Thyroid gland (tissue), 4 donors: ENCODE data around the gene TNNI2.
"Not testable (repeated sequence)": the region's sequence is repeated elsewhere in the genome, so short reads cannot be mapped to it uniquely, and the experiment has no call there.

Experiments
- POLR2A ChIP-seq, 2 donors: fragments of 450-650 bp; IDR thresholded peaks; one replicate each; pipeline ENCODE4 v1.6.1; 2017; ENCODE audit warnings: antibody characterized with exemption in 2 of 2, mild to moderate bottlenecking in 2 of 2, moderate library complexity in 1 of 2
- TF ChIP-seq, protein P1 (sequence below), 6 experiments: fragments of 200-600 bp in 3 of 6; fragments of 450-650 bp in 3 of 6; sonication (generic) in 3 of 6; IDR thresholded peaks; one replicate each; pipeline ENCODE4 v1.5.1; 2016 to 2019; ENCODE audit warnings: antibody characterized with exemption in 6 of 6, mild to moderate bottlenecking in 2 of 6, inconsistent platforms in 1 of 6, moderate library complexity in 1 of 6

DNA sequence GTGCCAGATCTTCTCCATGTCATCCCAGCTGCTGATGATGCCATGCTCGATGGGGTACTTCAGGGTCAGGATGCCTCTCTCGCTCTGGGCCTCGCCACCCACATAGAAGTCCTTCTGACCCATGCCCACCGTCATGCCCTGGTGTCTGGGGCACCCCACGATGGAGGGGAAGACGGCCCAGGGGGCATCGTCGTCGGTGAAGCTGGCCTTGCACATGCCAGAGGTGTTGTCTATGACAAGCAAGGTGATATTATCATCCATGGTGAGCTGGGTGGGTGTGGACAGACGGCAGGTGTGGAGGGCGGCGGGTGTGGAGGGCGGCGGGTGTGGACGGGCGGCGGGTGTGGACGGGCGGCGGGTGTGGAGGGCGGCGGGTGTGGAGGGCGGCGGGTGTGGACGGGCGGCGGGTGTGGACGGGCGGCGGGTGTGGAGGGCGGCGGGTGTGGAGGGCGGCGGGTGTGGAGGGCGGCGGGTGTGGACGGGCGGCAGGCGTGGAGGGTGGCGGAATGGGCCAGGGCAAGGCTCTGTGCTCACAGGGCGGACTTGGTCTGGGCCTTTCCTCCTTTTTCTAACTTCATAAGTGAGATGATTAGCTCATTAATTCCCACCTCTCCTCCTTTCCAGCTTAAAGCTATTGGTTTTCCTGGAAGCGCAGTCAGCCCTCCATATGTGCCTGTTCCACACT is 34.8 kb upstream of the TNNI2 start:
- TF ChIP-seq, protein P1, sequence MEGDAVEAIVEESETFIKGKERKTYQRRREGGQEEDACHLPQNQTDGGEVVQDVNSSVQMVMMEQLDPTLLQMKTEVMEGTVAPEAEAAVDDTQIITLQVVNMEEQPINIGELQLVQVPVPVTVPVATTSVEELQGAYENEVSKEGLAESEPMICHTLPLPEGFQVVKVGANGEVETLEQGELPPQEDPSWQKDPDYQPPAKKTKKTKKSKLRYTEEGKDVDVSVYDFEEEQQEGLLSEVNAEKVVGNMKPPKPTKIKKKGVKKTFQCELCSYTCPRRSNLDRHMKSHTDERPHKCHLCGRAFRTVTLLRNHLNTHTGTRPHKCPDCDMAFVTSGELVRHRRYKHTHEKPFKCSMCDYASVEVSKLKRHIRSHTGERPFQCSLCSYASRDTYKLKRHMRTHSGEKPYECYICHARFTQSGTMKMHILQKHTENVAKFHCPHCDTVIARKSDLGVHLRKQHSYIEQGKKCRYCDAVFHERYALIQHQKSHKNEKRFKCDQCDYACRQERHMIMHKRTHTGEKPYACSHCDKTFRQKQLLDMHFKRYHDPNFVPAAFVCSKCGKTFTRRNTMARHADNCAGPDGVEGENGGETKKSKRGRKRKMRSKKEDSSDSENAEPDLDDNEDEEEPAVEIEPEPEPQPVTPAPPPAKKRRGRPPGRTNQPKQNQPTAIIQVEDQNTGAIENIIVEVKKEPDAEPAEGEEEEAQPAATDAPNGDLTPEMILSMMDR (IDR thresholded peaks at IDR 0.05): not testable (repeated sequence)
- TF ChIP-seq POLR2A (IDR thresholded peaks at IDR 0.05): not testable (repeated sequence)
